ENCODE measurements around the gene FAM187B. TPM values are rescaled to one million over a fixed set of nuclear protein-coding genes. Genes with fewer than 3 reads are reported as not detected.

Gene FAM187B
- total and polyA plus RNA-seq, 7 donors: not detected

DNA sequence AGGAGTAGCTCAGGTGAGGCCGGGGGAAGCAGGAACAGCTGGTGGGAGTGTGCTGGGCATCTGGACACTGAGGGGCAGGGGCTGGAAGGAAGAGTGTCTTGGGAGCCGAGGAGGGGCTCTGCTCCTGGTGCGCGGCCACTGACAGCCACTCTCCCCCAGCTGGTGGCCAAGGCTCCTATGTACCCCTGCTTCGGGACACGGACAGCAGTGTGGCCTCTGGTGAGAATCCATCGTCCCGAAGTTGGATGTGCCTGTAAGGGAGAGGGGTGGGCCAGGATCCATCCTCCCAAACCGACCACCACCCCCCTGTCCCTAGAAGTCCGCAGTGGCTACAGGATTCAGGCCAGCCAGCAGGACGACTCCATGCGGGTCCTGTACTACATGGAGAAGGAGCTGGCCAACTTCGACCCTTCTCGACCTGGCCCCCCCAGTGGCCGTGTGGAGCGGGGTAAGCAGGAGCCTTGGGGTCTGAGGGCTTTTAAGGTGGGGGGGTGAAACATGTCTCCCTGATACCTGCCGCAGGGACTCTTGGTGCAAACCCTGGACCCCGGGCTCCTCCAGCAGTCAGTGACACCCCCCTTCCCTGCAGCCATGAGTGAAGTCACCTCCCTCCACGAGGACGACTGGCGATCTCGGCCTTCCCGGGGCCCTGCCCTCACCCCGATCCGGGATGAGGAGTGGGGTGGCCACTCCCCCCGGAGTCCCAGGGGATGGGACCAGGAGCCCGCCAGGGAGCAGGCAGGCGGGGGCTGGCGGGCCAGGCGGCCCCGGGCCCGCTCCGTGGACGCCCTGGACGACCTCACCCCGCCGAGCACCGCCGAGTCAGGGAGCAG is 38.2 kb upstream of the FAM187B start:
- TF ChIP-seq POLR2A (IDR thresholded peaks at IDR 0.05): no peak
- TF ChIP-seq POLR2AphosphoS5 (IDR thresholded peaks at IDR 0.05): no peak
- TF ChIP-seq, protein P1, sequence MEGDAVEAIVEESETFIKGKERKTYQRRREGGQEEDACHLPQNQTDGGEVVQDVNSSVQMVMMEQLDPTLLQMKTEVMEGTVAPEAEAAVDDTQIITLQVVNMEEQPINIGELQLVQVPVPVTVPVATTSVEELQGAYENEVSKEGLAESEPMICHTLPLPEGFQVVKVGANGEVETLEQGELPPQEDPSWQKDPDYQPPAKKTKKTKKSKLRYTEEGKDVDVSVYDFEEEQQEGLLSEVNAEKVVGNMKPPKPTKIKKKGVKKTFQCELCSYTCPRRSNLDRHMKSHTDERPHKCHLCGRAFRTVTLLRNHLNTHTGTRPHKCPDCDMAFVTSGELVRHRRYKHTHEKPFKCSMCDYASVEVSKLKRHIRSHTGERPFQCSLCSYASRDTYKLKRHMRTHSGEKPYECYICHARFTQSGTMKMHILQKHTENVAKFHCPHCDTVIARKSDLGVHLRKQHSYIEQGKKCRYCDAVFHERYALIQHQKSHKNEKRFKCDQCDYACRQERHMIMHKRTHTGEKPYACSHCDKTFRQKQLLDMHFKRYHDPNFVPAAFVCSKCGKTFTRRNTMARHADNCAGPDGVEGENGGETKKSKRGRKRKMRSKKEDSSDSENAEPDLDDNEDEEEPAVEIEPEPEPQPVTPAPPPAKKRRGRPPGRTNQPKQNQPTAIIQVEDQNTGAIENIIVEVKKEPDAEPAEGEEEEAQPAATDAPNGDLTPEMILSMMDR (IDR thresholded peaks at IDR 0.05): no peak
- TF ChIP-seq EP300 (IDR thresholded peaks at IDR 0.05): no peak
- Histone ChIP-seq H3K4me3 (peak overlapping the region; percentile 66 to 91 (median 75)), H3K36me3 (peaks cover 0 to 18% (median 16%) of the 10 kb centered on the region in 4 donors), H3K27ac (peak overlapping the region; percentile 91 to 98 (median 94)), H3K27me3 (no peaks in the 10 kb centered on the region), H3K9me3 (no peaks in the 10 kb centered on the region), H3K4me1 (peaks cover 0 to 40% (median 28%) of the 10 kb centered on the region in 4 donors)
- intact Hi-C loops (cut with DNase I): loop anchor here (10.0 kb wide), 2 partner anchors 122 to 348 kb away; partner anchors contain the start of genes FXYD7 and HAUS5
- peak; percentile 74 for DNase-seq
- WGBS, 2 donors: 43 to 46% methylated on average over 39 of the region's 39 CpGs

GRCh38 chr19:35265900-35266519 is 37.5 kb upstream of the FAM187B start:
- H3K4me1 ChIP-seq: peaks cover 0 to 40% (median 28%) of the 10 kb centered on the region in 4 donors
- H3K27me3 ChIP-seq: no peaks in the 10 kb centered on the region
- intact Hi-C loops (cut with DNase I): loop anchor here (10.0 kb wide), 2 partner anchors 121 to 349 kb away; partner anchors contain the start of genes FXYD7 and HAUS5
- TF ChIP-seq, protein P1 (IDR thresholded peaks at IDR 0.05): no peak
- no peak for TF ChIP-seq EP300 (IDR thresholded peaks at IDR 0.05)
- no peak for TF ChIP-seq POLR2AphosphoS5 (IDR thresholded peaks at IDR 0.05)
- no peak for TF ChIP-seq POLR2A (IDR thresholded peaks at IDR 0.05)
- no peaks in the 10 kb centered on the region for H3K9me3 ChIP-seq
- H3K4me3 ChIP-seq: no peak overlapping the region
- no peak for DNase-seq
- H3K27ac ChIP-seq: peak overlapping the region; percentile 3 to 93 (median 52)
- H3K36me3 ChIP-seq: peaks cover 0 to 10% (median 9%) of the 10 kb centered on the region in 4 donors
- 85 to 86% methylated on average over 10 of the region's 10 CpGs for WGBS, 2 donors

- peaks cover 0 to 3% (median 2%) of the 10 kb centered on the region in 4 donors for H3K36me3 ChIP-seq
- intact Hi-C loops (cut with DNase I): loop anchor here (10.0 kb wide), 2 partner anchors 121 to 349 kb away; partner anchors contain the start of genes FXYD7 and HAUS5
- H3K4me1 ChIP-seq: peaks cover 0 to 39% (median 26%) of the 10 kb centered on the region in 4 donors
- no peaks in the 10 kb centered on the region for H3K9me3 ChIP-seq
- no peak overlapping the region for H3K4me3 ChIP-seq
- peak; percentile 64 for DNase-seq
- TF ChIP-seq POLR2AphosphoS5 (IDR thresholded peaks at IDR 0.05) (no peak), EP300 (IDR thresholded peaks at IDR 0.05) (no peak), POLR2A (IDR thresholded peaks at IDR 0.05) (no peak)
- TF ChIP-seq, protein P1 (IDR thresholded peaks at IDR 0.05): no peak
- H3K27me3 ChIP-seq: no peaks in the 10 kb centered on the region
- WGBS, 2 donors: 61 to 63% methylated on average over 6 of the region's 6 CpGs
- peak overlapping the region in 3 of 4 donors; percentile 3 to 93 (median 14) for H3K27ac ChIP-seq
These were observed 36.8 kb upstream of the FAM187B start for GRCh38 chr19:35265126-35265899.

DNA sequence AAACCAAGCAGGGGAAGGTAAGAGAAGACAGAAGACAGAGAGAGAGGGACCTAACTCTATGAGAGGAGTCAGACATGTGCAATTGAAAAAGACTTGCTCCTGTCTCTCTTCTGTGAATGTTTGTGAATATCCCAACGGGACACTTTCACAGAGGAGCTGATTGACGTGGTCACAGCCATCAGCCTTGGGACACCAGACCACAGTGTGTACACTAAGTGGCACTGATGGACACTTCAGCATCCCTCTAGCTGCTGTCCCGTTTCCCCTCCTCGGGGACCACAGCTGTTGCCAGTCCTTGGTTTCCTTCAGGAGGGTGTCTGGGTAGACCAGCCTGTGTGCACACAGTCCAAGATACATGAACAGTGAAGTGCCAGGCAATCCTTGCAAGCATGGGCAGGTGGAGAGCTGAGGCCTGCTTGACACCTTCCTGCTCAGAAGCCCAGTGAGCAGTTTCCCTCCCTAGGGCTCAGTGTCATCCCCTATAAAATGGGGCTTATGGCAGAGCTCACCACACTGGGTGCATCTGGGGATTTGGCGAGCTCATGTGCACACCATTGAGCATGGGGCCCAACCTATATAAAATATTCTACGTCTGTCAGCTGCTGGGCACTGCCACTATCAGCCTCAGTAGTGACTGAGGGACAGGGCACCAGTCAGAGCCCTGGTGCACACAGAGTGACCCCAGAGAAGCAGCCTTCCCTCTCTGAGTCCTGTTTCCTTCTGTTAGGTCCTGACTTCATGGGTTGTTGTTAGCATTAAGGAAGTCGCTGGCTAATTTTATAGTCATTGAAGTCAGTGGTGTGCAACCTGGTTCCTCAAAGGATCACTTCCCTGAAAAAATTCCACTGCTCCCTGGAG is 36.0 kb upstream of the FAM187B start:
- DNase-seq: peak; percentile 46
- H3K4me1 ChIP-seq: peaks cover 0 to 31% (median 18%) of the 10 kb centered on the region in 4 donors

More for the DNA sequence above, 36.0 kb upstream of the FAM187B start:
- no peaks in the 10 kb centered on the region for H3K27me3 ChIP-seq
- no peaks in the 10 kb centered on the region for H3K9me3 ChIP-seq
- WGBS, 2 donors: 70 to 76% methylated on average over 7 of the region's 7 CpGs
- H3K4me3 ChIP-seq: no peak overlapping the region
- no peaks in the 10 kb centered on the region for H3K36me3 ChIP-seq
- intact Hi-C loops (cut with DNase I): loop anchor here (10.0 kb wide), 2 partner anchors 120 to 350 kb away; partner anchors contain the start of genes FXYD7 and HAUS5
- TF ChIP-seq POLR2A (IDR thresholded peaks at IDR 0.05) (no peak), POLR2AphosphoS5 (IDR thresholded peaks at IDR 0.05) (peak in 1 of 4 donors; percentile 29)
- TF ChIP-seq, protein P1 (IDR thresholded peaks at IDR 0.05): no peak
- H3K27ac ChIP-seq: no peak overlapping the region

Data from sigmoid colon (tissue), 7 donors.